HG03571 (cell line): ENCODE measurements around the gene MDC1.
A peak's percentile ranks its signal among the peaks of the same experiment; 100 is the strongest.

ENCODE experiments used
- ATAC-seq: cut with Tn5 transposase; IDR thresholded peaks from one replicate; pipeline ENCODE4 v1.9.1; 2021; ENCODE audit not compliant: unreplicated experiment

The MDC1 gene

DNA sequence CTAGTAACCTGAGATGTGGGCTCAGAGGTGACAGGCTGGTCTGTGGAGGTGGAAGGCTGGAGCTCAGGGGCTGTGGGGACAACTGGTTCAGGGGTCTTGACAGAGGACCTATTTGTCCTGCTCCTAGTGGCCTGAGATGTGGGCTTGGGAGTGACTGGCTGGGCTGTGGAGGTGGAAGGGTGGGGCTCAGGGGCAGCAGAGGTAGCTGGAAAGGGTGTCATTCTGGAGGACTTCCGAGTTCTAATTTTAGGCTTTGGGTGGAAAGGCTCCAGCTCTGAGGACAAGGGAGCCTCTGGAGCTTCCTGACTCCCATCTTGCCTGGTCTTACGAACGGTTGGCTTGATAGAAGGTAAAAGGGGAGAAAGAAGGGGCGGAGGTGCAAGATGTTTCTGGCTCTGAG is 11.5 kb downstream of the MDC1 start:
- ATAC-seq = no peak

DNA sequence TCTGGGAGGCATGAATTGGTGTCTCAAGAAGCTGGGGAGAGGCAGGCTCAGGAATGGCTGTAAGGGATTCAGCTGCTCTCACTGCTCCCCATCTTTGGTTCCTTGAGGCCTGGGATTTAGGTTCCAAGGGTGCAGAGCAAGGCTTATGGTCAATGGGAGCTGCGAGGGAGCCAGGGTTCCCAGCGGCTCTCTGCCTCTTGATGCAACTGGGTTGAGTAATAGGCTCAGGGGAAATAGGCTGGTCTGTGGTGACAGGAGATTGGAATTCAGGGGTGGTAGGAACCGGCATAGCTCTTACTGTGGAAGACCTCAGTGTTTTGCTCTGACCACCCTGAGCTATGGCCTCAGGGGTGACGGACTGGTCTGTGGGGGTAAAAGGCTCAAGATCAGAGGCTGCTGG is 13.3 kb downstream of the MDC1 start:
- ATAC-seq = no peak

GRCh38 chr6:30703011-30703410 is 14.1 kb downstream of the MDC1 start:
- ATAC-seq = no peak

GRCh38 chr6:30700340-30700739 is 16.7 kb downstream of the MDC1 start:
- ATAC-seq = no peak

DNA sequence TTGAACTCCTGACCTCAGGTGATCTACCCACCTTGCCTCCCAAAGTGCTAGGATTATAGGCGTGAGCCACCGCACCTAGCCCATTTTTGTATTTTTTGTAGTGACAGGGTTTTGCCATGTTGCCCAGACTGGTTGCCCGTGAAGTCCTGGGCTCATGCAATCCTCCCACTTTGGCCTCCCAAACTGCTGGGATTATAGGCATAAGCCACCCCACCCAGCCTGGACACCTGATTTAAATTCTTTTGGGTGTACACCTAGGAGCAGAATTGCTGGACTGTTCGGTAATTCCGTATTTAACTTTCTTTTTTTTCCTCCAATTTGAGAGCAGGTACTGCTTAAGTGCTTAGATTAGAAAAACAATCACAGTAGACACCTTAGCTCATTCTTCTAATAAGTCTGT is 20.6 kb downstream of the MDC1 start:
- ATAC-seq = no peak

- ATAC-seq = no peak
Measured at GRCh38 chr6:30691208-30691847, 25.8 kb downstream of the MDC1 start.

DNA sequence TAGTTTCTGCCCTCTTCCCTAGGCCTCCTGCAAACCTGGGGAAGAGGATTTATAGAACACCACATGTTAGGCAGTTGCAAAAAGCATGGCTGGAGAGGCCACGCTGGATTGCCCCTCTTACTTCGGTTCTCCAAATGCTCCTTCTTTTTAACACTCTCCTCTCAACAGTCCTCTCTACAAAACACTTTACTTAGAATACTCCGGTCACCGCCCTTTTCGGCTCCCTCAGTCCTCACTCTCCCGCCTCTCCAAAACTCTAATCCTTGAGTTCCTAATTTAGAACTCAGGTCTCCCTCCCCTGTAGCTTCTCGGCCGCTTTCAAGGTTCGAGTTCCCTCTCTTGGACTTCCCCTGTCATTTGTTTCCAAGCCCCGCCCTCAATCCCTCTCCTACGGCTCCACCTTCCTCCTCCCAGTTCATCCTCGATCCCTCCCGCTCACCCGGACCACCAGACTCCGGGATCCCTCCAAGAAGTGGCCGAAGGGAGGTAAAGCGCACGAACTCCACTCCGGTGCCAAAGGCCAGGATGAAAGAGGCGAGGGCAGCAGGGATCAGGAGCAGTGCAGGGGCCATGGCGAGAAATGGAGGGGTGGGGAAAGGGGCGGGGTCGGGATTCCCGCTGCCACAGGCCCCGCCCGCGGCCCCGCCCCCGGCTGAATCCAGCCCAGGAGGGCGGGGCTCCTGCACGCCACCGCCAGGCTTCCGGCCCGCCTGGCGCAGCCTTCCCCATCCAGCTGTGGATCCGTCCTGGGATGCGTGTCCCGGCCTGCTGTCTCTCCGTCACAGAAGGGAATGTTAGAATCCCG is 26.5 kb downstream of the MDC1 start, which contains the start of gene NRM:
Gene NRM (minus strand): TSS at position 582 of the 805 bp plus-strand sequence. CDS start 10 bp downstream, at position 572.
- ATAC-seq = no peak

- ATAC-seq = no peak
Measured at GRCh38 chr6:30689985-30690384, 27.1 kb downstream of the MDC1 start.

GRCh38 chr6:30689022-30689865 is 27.8 kb downstream of the MDC1 start:
- no peak for ATAC-seq

DNA sequence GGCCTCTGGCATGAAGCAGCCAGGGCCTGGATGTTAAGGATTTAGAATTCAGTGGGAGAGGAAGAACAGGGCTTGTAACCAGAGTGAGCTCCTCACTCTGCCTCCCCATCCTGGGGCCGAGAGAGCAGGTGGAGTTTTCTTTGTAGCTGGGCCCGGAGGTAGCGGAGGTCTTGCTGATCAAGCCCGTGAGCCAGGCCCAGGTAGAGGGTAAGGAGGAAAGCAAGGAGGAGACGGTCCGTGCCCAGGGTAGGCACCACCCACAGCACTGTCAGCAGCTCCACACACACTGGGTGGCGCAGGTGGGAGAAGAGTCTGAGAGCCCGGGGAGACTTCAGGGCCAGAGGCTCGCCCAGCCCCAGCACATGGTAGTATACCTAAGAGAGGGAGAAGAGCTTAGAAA is 28.5 kb downstream of the MDC1 start:
- no peak for ATAC-seq

DNA sequence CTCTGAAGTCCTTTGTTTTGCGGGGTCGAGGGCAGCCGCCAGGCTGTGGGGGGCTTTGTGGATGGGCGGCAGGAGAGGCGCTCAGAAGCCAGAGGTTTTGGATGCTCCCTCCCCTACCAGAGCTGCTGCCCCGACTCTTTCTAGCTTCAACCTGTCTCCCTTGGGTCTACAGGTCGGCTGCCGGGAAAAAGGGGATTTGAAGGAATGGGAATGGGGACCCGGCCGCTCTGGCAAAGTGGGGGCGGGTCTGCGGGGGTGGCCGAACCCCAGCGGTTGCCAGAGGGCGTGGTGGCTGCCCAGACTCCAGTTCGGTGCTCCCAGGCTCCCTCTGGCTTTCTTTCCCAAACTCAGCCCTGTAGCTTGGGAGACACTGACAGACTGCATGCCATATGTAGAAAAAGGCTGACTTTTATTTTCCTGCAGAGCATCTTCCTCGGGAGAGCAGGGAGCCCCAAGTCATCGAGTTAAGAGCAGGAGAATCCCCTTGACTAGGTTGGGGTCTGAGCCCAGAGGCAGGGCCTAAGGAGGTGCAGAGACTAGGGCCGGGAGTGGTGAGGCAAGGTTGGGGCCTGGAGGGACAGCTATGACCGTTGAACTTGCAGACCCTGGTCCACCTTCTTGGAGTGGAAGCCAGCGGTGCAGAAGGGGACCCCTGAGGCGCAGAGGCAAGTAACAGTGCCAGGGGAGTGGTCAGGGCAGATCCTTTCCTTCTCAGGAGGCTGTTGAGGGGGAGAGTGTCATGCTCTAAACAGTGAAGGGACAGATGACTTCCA is 29.2 kb downstream of the MDC1 start:
- no peak for ATAC-seq

DNA sequence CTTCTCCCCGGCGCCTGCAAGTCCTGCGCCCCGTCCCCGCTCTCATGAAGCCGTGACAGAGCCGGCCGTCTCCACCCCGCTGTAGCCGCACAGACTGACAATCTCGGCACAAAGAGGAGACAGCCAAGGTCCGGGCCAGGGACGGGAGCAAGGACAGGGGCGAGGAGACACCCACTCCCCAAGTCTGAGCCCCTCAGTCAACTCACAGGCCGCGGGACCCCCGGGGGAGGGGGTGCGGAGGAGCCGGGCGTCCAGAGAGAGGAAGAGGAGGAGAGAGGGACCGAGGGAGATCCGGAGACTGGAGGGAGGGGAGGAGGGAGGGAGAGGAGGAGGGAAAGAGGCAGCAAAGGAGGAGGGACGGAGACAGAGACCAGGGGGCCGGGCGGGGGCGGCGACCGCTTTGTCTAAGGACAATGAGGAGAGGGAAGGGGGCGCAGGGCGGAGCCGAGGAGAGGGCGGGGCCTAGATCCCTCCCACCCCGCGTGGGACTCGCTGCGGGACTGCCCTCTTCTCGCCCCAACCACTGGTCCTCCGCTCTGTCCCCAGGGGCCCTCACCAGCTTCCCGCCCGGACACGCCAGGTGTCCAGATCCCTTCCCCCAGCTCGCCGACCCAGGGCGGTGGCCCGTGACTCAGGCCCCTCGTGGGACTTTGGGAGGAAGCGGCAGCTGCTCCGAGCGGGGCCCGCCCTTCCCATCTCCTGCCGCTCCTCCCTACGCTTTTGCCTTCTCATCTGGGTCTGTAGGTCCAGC is 30.0 kb downstream of the MDC1 start:
- peak; percentile 46 for ATAC-seq

DNA sequence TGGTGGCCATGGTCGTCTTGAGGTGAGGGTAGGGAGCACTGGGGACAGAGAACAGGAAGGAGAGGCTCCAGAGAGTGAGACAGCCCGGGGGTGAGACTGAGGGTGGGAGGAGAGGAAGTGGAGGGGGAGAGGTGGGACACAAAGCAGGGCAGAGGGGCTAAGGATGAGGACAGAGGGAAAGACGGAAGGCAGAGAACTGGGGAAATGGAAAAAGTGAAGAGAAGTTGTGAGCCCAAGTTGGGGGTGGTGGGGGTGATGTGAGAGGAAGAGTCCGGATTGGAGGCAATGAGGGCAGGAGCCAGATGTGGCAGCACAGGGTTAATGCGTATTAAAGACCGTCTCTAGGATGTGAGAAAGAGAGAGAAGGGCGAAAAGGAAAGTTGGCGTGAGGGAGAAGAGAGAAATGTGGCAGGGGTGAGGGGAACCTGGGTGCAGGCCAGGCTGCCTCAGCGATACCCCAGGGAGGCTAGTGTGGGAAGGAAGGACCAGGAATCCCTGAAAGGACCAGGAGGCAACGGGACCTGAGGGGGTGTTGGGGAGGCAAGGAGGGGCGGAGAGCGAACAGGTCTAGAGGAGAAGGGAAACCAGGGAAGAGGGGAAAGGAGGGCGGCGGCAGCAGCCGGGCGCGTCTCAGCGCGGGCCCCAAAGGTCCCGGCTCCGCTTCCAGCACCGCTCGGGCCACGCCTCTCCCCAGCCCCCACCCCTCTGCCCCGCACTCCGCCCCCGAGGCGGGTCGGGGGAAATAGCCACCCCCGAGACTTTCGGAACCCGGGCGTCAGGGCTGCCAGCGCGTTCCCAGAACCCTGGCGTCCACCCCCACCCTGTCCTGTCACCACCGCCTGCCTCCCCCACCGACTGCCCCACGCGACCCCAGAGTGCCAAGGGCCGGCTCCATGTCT is 30.8 kb downstream of the MDC1 start, which contains the start of gene PPP1R18:
Gene PPP1R18 (minus strand): TSS at position 637 of the 899 bp plus-strand sequence. CDS start 627 bp downstream, at position 10.
- ATAC-seq = no peak

- ATAC-seq = no peak
Measured at GRCh38 chr6:30685157-30686008, 31.7 kb downstream of the MDC1 start.

GRCh38 chr6:30684386-30685156 is 32.5 kb downstream of the MDC1 start:
- ATAC-seq = no peak

DNA sequence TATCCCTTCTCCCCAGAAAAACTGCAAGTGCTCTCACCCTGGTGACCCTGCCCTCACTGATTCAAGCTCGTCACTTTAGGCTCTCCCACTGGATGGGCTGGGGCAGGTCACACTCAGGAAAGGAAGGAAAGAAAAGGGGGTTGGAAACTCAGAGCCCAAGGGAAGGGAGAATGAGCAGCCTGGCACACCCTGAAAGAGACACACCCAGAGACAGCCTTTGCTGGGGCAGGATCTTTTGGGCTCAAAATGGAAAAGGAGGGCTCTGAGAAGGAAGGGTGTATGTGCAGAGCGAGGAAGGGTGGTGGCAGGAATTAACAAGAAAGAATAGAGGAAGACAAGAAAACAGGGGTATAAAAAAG is 33.1 kb downstream of the MDC1 start:
- no peak for ATAC-seq

GRCh38 chr6:30683183-30683979 is 33.7 kb downstream of the MDC1 start:
- no peak for ATAC-seq
